Endothelial cell of umbilical vein (primary cell): ENCODE data around the gene LRP1B. TPM values are rescaled to one million over a fixed set of nuclear protein-coding genes. Genes with fewer than 3 reads are reported as not detected.

Experiments used
- BruUV-seq: library from RNA; stranded (reverse); fragments of 400-500 nt; replicated peaks from 2 replicates; lab custom pipeline; 2021; lab: Mats Ljungman, UMichigan
- CTCF ChIA-PET: fragments of 300-600, 350-600 bp; sonication (Branson Sonifier 250); formaldehyde crosslinking; loops from one replicate; lab custom pipeline; 2021; ENCODE audit warnings: antibody characterized with exemption, inconsistent platforms; lab: Charles Lee
- POLR2A ChIA-PET: fragments of 300-600, 350-600 bp; sonication (Branson Sonifier 250); formaldehyde crosslinking; loops from one replicate; lab custom pipeline; 2021; ENCODE audit warnings: antibody characterized with exemption, inconsistent platforms; lab: Charles Lee
- DNase-seq: peaks from one replicate; pipeline ENCODE4 v3.0.0-alpha.2; 2011; ENCODE audit warnings: low read depth, low spot score
- FAIRE-seq: peaks from 2 replicates; lab custom pipeline; 2011; peaks lifted over from hg19 to GRCh38; lab: Jason Lieb, UNC
- H2AFZ ChIP-seq: 2 replicates; pipeline ENCODE4 v1.6.0; 2012; ENCODE audit warnings: low read depth, low read length, control low read depth, inconsistent platforms
- H3K27ac ChIP-seq: 2 replicates; pipeline ENCODE4 v1.5.1; 2011; ENCODE audit warnings: low read depth, mild to moderate bottlenecking, control low read depth, low read length, moderate library complexity; ENCODE audit not compliant: insufficient read depth
- H3K27me3 ChIP-seq, 2 experiments: 2 replicates each; pipeline versions ENCODE4 v1.6.0 to v1.6.1; 2011; ENCODE audit warnings: low read length in 2 of 2, mixed read lengths in 1 of 2; ENCODE audit not compliant: control insufficient read depth in 2 of 2, insufficient read depth in 2 of 2
- H3K36me3 ChIP-seq, 2 experiments: 2 replicates in 1 of 2; 3 replicates in 1 of 2; pipeline ENCODE4 v1.5.1; 2011; ENCODE audit warnings: low read length in 2 of 2, mild to moderate bottlenecking in 1 of 2, moderate library complexity in 1 of 2; ENCODE audit not compliant: control insufficient read depth in 2 of 2, insufficient read depth in 2 of 2; ENCODE audit errors: extremely low read depth in 1 of 2
- H3K4me1 ChIP-seq: 3 replicates; pipeline ENCODE4 v1.5.1; 2011; ENCODE audit warnings: mild to moderate bottlenecking, low read length; ENCODE audit not compliant: control insufficient read depth, insufficient read depth; ENCODE audit errors: extremely low read depth
- H3K4me2 ChIP-seq: 2 replicates; pipeline ENCODE4 v1.6.1; 2011; ENCODE audit warnings: low read length, control low read depth, mixed read lengths; ENCODE audit not compliant: insufficient read depth
- H3K4me3 ChIP-seq, 3 experiments: fragments of 200-600 bp in 1 of 3; sonication (generic), shearing (Covaris generic) in 1 of 3; replicated peaks in 1 of 3; 2 replicates each; pipeline ENCODE4 v1.5.1; 2011 to 2016; ENCODE audit warnings: control low read depth in 3 of 3, low read length in 3 of 3, mild to moderate bottlenecking in 2 of 3, inconsistent platforms in 1 of 3, low read depth in 1 of 3, moderate library complexity in 1 of 3; ENCODE audit not compliant: insufficient read depth in 1 of 3
- H3K79me2 ChIP-seq: 2 replicates; pipeline ENCODE4 v1.6.0; 2012; ENCODE audit warnings: low read length, inconsistent platforms; ENCODE audit not compliant: control insufficient read depth, insufficient read depth
- H3K9ac ChIP-seq: replicated peaks from 2 replicates; pipeline ENCODE3; 2011; ENCODE audit warnings: low read length, control low read depth; ENCODE audit not compliant: insufficient read depth; ENCODE audit errors: extremely low read depth
- H3K9me1 ChIP-seq: replicated peaks from 3 replicates; pipeline ENCODE4 v1.6.0; 2011; ENCODE audit warnings: mild to moderate bottlenecking, low read length; ENCODE audit not compliant: control insufficient read depth, insufficient read depth; ENCODE audit errors: extremely low read depth
- H3K9me3 ChIP-seq: replicated peaks from 2 replicates; pipeline ENCODE4 v1.5.1; 2012; ENCODE audit warnings: low read length, inconsistent platforms; ENCODE audit not compliant: control insufficient read depth, insufficient read depth
- H4K20me1 ChIP-seq: replicated peaks from 2 replicates; pipeline ENCODE3; 2011; ENCODE audit warnings: mild to moderate bottlenecking, low read length; ENCODE audit not compliant: control insufficient read depth, insufficient read depth; ENCODE audit errors: extremely low read depth
- EZH2 ChIP-seq: IDR thresholded peaks from 2 replicates; pipeline ENCODE4 v1.6.1; 2012; ENCODE audit warnings: borderline replicate concordance, low read depth, mild to moderate bottlenecking, moderate library complexity, low read length, inconsistent platforms; ENCODE audit not compliant: severe bottlenecking
- FOS ChIP-seq: IDR thresholded peaks from 2 replicates; pipeline ENCODE4 v1.6.1; 2011; ENCODE audit warnings: mild to moderate bottlenecking, low read length, moderate library complexity, borderline replicate concordance; ENCODE audit not compliant: insufficient read depth
- GATA2 ChIP-seq: IDR thresholded peaks from 2 replicates; pipeline ENCODE4 v1.7.0; 2011; ENCODE audit warnings: low read depth, mild to moderate bottlenecking, moderate library complexity, mixed read lengths, low read length; ENCODE audit not compliant: insufficient read length, insufficient read depth
- JUN ChIP-seq: IDR thresholded peaks from 2 replicates; pipeline ENCODE4 v1.6.1; 2011; ENCODE audit warnings: borderline replicate concordance, low read depth; ENCODE audit not compliant: insufficient read length, insufficient read depth
- MYC ChIP-seq: IDR thresholded peaks from one replicate; pipeline ENCODE4 v1.6.1; 2011; ENCODE audit warnings: mild to moderate bottlenecking, low read depth, low read length
- POLR2A ChIP-seq: IDR thresholded peaks from 2 replicates; pipeline ENCODE4 v1.6.1; 2012; ENCODE audit warnings: low read depth, mild to moderate bottlenecking, control low read depth, low read length
- POLR2AphosphoS5 ChIP-seq: IDR thresholded peaks from 2 replicates; pipeline ENCODE4 v1.6.1; 2012; ENCODE audit warnings: low read depth, mild to moderate bottlenecking, control low read depth, low read length, moderate library complexity; ENCODE audit not compliant: insufficient read depth
- dilution Hi-C: fragments of 300-500 bp; cut with MboI; formaldehyde crosslinking; loops from one replicate; pipeline ENCODE4 v1.15.0; 2019; ENCODE audit warnings: low sequenced_read_pairs; ENCODE audit not compliant: extremely low pct_ligation_motif_present
- intact Hi-C: fragments of 100-400 bp; cut with micrococcal nuclease; formaldehyde crosslinking; loops from one replicate; pipeline ENCODE4 v1.10.0; 2022
- polyA plus RNA-seq, 4 experiments: library from polyadenylated mRNA; depleted of rRNA in 3 of 4; stranded (reverse) in 3 of 4; unstranded in 1 of 4; fragments of >200 nt; gene quantifications; 2 replicates each; pipeline versions ENCODE4 v1.2.1 to v1.2.3, GENCODE V29; 2011 to 2012; ENCODE audit warnings: missing spikeins in 1 of 4
- total RNA-seq: library from RNA; stranded (reverse); gene quantifications from 2 replicates; pipeline ENCODE4 v1.2.3, GENCODE V29; 2021
- TF ChIP-seq, protein P1 (sequence below), 2 donors: IDR thresholded peaks; 1 replicate in 1 of 2; 2 replicates in 1 of 2; pipeline ENCODE4 v1.5.1; 2011; ENCODE audit warnings: low read length in 2 of 2, mild to moderate bottlenecking in 2 of 2, moderate library complexity in 2 of 2, control low read depth in 1 of 2, inconsistent platforms in 1 of 2, low read depth in 1 of 2; ENCODE audit not compliant: insufficient read depth in 1 of 2; ENCODE audit errors: extremely low read depth in 1 of 2
- TF ChIP-seq, protein P2 (sequence below): IDR thresholded peaks from 2 replicates; pipeline ENCODE4 v1.6.1; 2011; ENCODE audit not compliant: insufficient read depth, insufficient read length

Gene LRP1B
- total and polyA plus RNA-seq, 2 donors (not counting 3 experiments of a cell fraction or from before 2014, with no cell fraction given): 0.03 to 0.07 TPM

DNA sequence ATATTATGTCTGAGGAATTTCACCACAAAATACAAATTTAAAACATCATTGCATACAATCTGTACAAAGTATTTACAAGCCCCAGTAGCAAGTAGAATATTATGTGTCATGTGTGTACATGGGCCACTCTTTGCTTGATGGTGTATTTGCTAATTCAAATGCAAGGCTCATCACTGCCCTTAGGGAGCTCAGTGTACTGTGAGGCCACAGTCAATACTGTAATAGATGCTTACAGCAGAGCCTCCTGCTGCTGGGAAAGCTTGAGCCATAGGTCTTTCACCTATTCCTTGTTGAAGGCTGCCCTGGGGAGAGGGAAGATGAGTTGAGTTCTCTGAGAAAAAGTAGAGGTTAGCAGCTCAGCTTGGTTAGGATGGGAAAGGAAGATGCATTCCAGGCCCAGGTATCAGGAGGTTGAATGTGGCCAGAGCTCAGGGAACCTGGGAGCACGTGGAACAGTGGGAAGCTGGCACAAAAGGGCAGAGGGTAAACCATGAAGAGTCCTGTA is 189.6 kb downstream of the LRP1B start:
- CTCF ChIA-PET: no interaction called here
- FAIRE-seq: no peak

More for the DNA sequence above, 189.6 kb downstream of the LRP1B start:
- Histone ChIP-seq H3K27ac (no peak overlapping the region), H3K4me1 (no peaks in the 10 kb centered on the region), H3K36me3 (no peaks in the 10 kb centered on the region), H3K9ac (no peak overlapping the region), H3K27me3 (no peaks in the 10 kb centered on the region), H3K9me3 (no peaks in the 10 kb centered on the region), H3K79me2 (no peaks in the 10 kb centered on the region), H4K20me1 (no peaks in the 10 kb centered on the region), H3K4me3 (no peak overlapping the region), H3K4me2 (no peak overlapping the region), H2AFZ (no peak overlapping the region), H3K9me1 (no peaks in the 10 kb centered on the region)
- dilution Hi-C loops (no loop called here), intact Hi-C loops (no loop called here)
- TF ChIP-seq POLR2AphosphoS5 (no peak), POLR2A (no peak), EZH2 (no peak), FOS (no peak), JUN (no peak), MYC (no peak), GATA2 (no peak)
- TF ChIP-seq, protein P1, sequence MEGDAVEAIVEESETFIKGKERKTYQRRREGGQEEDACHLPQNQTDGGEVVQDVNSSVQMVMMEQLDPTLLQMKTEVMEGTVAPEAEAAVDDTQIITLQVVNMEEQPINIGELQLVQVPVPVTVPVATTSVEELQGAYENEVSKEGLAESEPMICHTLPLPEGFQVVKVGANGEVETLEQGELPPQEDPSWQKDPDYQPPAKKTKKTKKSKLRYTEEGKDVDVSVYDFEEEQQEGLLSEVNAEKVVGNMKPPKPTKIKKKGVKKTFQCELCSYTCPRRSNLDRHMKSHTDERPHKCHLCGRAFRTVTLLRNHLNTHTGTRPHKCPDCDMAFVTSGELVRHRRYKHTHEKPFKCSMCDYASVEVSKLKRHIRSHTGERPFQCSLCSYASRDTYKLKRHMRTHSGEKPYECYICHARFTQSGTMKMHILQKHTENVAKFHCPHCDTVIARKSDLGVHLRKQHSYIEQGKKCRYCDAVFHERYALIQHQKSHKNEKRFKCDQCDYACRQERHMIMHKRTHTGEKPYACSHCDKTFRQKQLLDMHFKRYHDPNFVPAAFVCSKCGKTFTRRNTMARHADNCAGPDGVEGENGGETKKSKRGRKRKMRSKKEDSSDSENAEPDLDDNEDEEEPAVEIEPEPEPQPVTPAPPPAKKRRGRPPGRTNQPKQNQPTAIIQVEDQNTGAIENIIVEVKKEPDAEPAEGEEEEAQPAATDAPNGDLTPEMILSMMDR (IDR thresholded peaks at IDR 0.05; ENCODE audit: extremely low read depth in 1 of 2, insufficient read depth in 1 of 2, low read depth in 1 of 2, low read length in 2 of 2): no peak
- TF ChIP-seq, protein P2, sequence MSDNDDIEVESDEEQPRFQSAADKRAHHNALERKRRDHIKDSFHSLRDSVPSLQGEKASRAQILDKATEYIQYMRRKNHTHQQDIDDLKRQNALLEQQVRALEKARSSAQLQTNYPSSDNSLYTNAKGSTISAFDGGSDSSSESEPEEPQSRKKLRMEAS: no peak
- POLR2A ChIA-PET: no interaction called here
- DNase-seq: no peak
- BruUV-seq: no TSS peak
